ENCODE results near the gene RNF14. TPM values are rescaled to one million over a fixed set of nuclear protein-coding genes. Genes with fewer than 3 reads are reported as not detected.

RNF14 gene
- total and polyA plus RNA-seq, 7 donors, result 30.7 to 70.1 (median 43.2) TPM

- WGBS, 2 donors, result 95 to 96% methylated on average over 3 of the region's 3 CpGs
- DNase-seq, result no peak
- Histone ChIP-seq H3K4me3 (no peak overlapping the region), H3K27ac (no peak overlapping the region), H3K4me1 (peaks cover 0 to 15% (median 0%) of the 10 kb centered on the region in 4 donors), H3K36me3 (no peaks in the 10 kb centered on the region), H3K27me3 (no peaks in the 10 kb centered on the region), H3K9me3 (no peaks in the 10 kb centered on the region)
- intact Hi-C loops (cut with DNase I), result loop anchor here (2.0 to 5.0 kb wide), 3 partner anchors 84 to 269 kb away; partner anchors contain the start of gene PCDH1
- TF ChIP-seq EP300 (IDR thresholded peaks at IDR 0.05), result no peak
- TF ChIP-seq CTCF (IDR thresholded peaks at IDR 0.05), result no peak
- no peak for TF ChIP-seq POLR2AphosphoS5 (IDR thresholded peaks at IDR 0.05)
These were observed 7.4 kb upstream of the RNF14 start for GRCh38 chr5:141961466-141961865.

GRCh38 chr5:141963701-141964100, 5.2 kb upstream of the RNF14 start:
- H3K27me3 ChIP-seq, result no peaks in the 10 kb centered on the region
- intact Hi-C loops (cut with DNase I), result loop anchor here (5.0 kb wide), 1 partner anchor 86 kb away; the partner anchor contains the start of gene PCDH1
- peaks cover 0 to 12% (median 2%) of the 10 kb centered on the region in 4 donors for H3K4me1 ChIP-seq
- H3K9me3 ChIP-seq, result no peaks in the 10 kb centered on the region
- WGBS, 2 donors, result 45 to 63% methylated on average over 3 of the region's 3 CpGs
- H3K27ac ChIP-seq, result no peak overlapping the region
- DNase-seq, result no peak
- TF ChIP-seq CTCF (IDR thresholded peaks at IDR 0.05) (no peak), POLR2A (IDR thresholded peaks at IDR 0.05) (no peak), EP300 (IDR thresholded peaks at IDR 0.05) (no peak), POLR2AphosphoS5 (IDR thresholded peaks at IDR 0.05) (no peak)
- no peaks in the 10 kb centered on the region for H3K36me3 ChIP-seq
- H3K4me3 ChIP-seq, result no peak overlapping the region

- DNase-seq, result no peak
- TF ChIP-seq EP300 (IDR thresholded peaks at IDR 0.05) (no peak), CTCF (IDR thresholded peaks at IDR 0.05) (no peak), POLR2AphosphoS5 (IDR thresholded peaks at IDR 0.05) (no peak), POLR2A (IDR thresholded peaks at IDR 0.05) (no peak)
- H3K27me3 ChIP-seq, result no peaks in the 10 kb centered on the region
- 78 to 79% methylated on average over 7 of the region's 7 CpGs for WGBS, 2 donors
- no peaks in the 10 kb centered on the region for H3K9me3 ChIP-seq
- intact Hi-C loops (cut with DNase I), result loop anchor here (5.0 kb wide), 1 partner anchor 43 kb away; the partner anchor contains the start of gene DELE1
- H3K36me3 ChIP-seq, result no peaks in the 10 kb centered on the region
- H3K4me1 ChIP-seq, result peaks cover 0 to 15% (median 8%) of the 10 kb centered on the region in 4 donors
- H3K27ac ChIP-seq, result no peak overlapping the region
- H3K4me3 ChIP-seq, result no peak overlapping the region
These were observed 3.8 kb upstream of the RNF14 start for GRCh38 chr5:141965071-141965470.

GRCh38 chr5:141966275-141966962, 2.5 kb upstream of the RNF14 start:
- no peaks in the 10 kb centered on the region for H3K27me3 ChIP-seq
- TF ChIP-seq CTCF (IDR thresholded peaks at IDR 0.05) (no peak), POLR2A (IDR thresholded peaks at IDR 0.05) (no peak), POLR2AphosphoS5 (IDR thresholded peaks at IDR 0.05) (no peak), EP300 (IDR thresholded peaks at IDR 0.05) (no peak)
- no peaks in the 10 kb centered on the region for H3K9me3 ChIP-seq
- DNase-seq, result no peak
- H3K4me3 ChIP-seq, result no peak overlapping the region
- H3K27ac ChIP-seq, result no peak overlapping the region
- 88 to 91% methylated on average over 4 of the region's 4 CpGs for WGBS, 2 donors
- intact Hi-C loops (cut with DNase I), result loop anchor here (5.0 kb wide), 1 partner anchor 44 kb away; the partner anchor contains the start of gene DELE1
- no peaks in the 10 kb centered on the region for H3K36me3 ChIP-seq
- H3K4me1 ChIP-seq, result peaks cover 0 to 22% (median 20%) of the 10 kb centered on the region in 4 donors
